Endothelial cell of umbilical vein (primary cell): ENCODE data around the gene ERCC2. TPM values are rescaled to one million over a fixed set of nuclear protein-coding genes. Genes with fewer than 3 reads are reported as not detected.
A peak's percentile ranks its signal among the peaks of the same experiment; 100 is the strongest.

ENCODE experiments used
- BruUV-seq: library from RNA; stranded (reverse); fragments of 400-500 nt; replicated peaks from 2 replicates; lab custom pipeline; 2021; lab: Mats Ljungman, UMichigan
- CTCF ChIA-PET: fragments of 300-600, 350-600 bp; sonication (Branson Sonifier 250); formaldehyde crosslinking; loops from one replicate; lab custom pipeline; 2021; ENCODE audit warnings: antibody characterized with exemption, inconsistent platforms; lab: Charles Lee
- POLR2A ChIA-PET: fragments of 300-600, 350-600 bp; sonication (Branson Sonifier 250); formaldehyde crosslinking; loops from one replicate; lab custom pipeline; 2021; ENCODE audit warnings: antibody characterized with exemption, inconsistent platforms; lab: Charles Lee
- DNase-seq: peaks from one replicate; pipeline ENCODE4 v3.0.0-alpha.2; 2011; ENCODE audit warnings: low read depth, low spot score
- FAIRE-seq: peaks from 2 replicates; lab custom pipeline; 2011; peaks lifted over from hg19 to GRCh38; lab: Jason Lieb, UNC
- H2AFZ ChIP-seq: 2 replicates; pipeline ENCODE4 v1.6.0; 2012; ENCODE audit warnings: low read depth, low read length, control low read depth, inconsistent platforms
- H3K27ac ChIP-seq: 2 replicates; pipeline ENCODE4 v1.5.1; 2011; ENCODE audit warnings: low read depth, mild to moderate bottlenecking, control low read depth, low read length, moderate library complexity; ENCODE audit not compliant: insufficient read depth
- H3K27me3 ChIP-seq, 2 experiments: 2 replicates each; pipeline versions ENCODE4 v1.6.0 to v1.6.1; 2011; ENCODE audit warnings: low read length in 2 of 2, mixed read lengths in 1 of 2; ENCODE audit not compliant: control insufficient read depth in 2 of 2, insufficient read depth in 2 of 2
- H3K36me3 ChIP-seq, 2 experiments: 2 replicates in 1 of 2; 3 replicates in 1 of 2; pipeline ENCODE4 v1.5.1; 2011; ENCODE audit warnings: low read length in 2 of 2, mild to moderate bottlenecking in 1 of 2, moderate library complexity in 1 of 2; ENCODE audit not compliant: control insufficient read depth in 2 of 2, insufficient read depth in 2 of 2; ENCODE audit errors: extremely low read depth in 1 of 2
- H3K4me1 ChIP-seq: 3 replicates; pipeline ENCODE4 v1.5.1; 2011; ENCODE audit warnings: mild to moderate bottlenecking, low read length; ENCODE audit not compliant: control insufficient read depth, insufficient read depth; ENCODE audit errors: extremely low read depth
- H3K4me2 ChIP-seq: 2 replicates; pipeline ENCODE4 v1.6.1; 2011; ENCODE audit warnings: low read length, control low read depth, mixed read lengths; ENCODE audit not compliant: insufficient read depth
- H3K4me3 ChIP-seq, 3 experiments: fragments of 200-600 bp in 1 of 3; sonication (generic), shearing (Covaris generic) in 1 of 3; replicated peaks in 1 of 3; 2 replicates each; pipeline ENCODE4 v1.5.1; 2011 to 2016; ENCODE audit warnings: control low read depth in 3 of 3, low read length in 3 of 3, mild to moderate bottlenecking in 2 of 3, inconsistent platforms in 1 of 3, low read depth in 1 of 3, moderate library complexity in 1 of 3; ENCODE audit not compliant: insufficient read depth in 1 of 3
- H3K79me2 ChIP-seq: 2 replicates; pipeline ENCODE4 v1.6.0; 2012; ENCODE audit warnings: low read length, inconsistent platforms; ENCODE audit not compliant: control insufficient read depth, insufficient read depth
- H3K9ac ChIP-seq: replicated peaks from 2 replicates; pipeline ENCODE3; 2011; ENCODE audit warnings: low read length, control low read depth; ENCODE audit not compliant: insufficient read depth; ENCODE audit errors: extremely low read depth
- H3K9me1 ChIP-seq: replicated peaks from 3 replicates; pipeline ENCODE4 v1.6.0; 2011; ENCODE audit warnings: mild to moderate bottlenecking, low read length; ENCODE audit not compliant: control insufficient read depth, insufficient read depth; ENCODE audit errors: extremely low read depth
- H3K9me3 ChIP-seq: replicated peaks from 2 replicates; pipeline ENCODE4 v1.5.1; 2012; ENCODE audit warnings: low read length, inconsistent platforms; ENCODE audit not compliant: control insufficient read depth, insufficient read depth
- H4K20me1 ChIP-seq: replicated peaks from 2 replicates; pipeline ENCODE3; 2011; ENCODE audit warnings: mild to moderate bottlenecking, low read length; ENCODE audit not compliant: control insufficient read depth, insufficient read depth; ENCODE audit errors: extremely low read depth
- EZH2 ChIP-seq: IDR thresholded peaks from 2 replicates; pipeline ENCODE4 v1.6.1; 2012; ENCODE audit warnings: borderline replicate concordance, low read depth, mild to moderate bottlenecking, moderate library complexity, low read length, inconsistent platforms; ENCODE audit not compliant: severe bottlenecking
- GATA2 ChIP-seq: IDR thresholded peaks from 2 replicates; pipeline ENCODE4 v1.7.0; 2011; ENCODE audit warnings: low read depth, mild to moderate bottlenecking, moderate library complexity, mixed read lengths, low read length; ENCODE audit not compliant: insufficient read length, insufficient read depth
- POLR2A ChIP-seq: IDR thresholded peaks from 2 replicates; pipeline ENCODE4 v1.6.1; 2012; ENCODE audit warnings: low read depth, mild to moderate bottlenecking, control low read depth, low read length
- POLR2AphosphoS5 ChIP-seq: IDR thresholded peaks from 2 replicates; pipeline ENCODE4 v1.6.1; 2012; ENCODE audit warnings: low read depth, mild to moderate bottlenecking, control low read depth, low read length, moderate library complexity; ENCODE audit not compliant: insufficient read depth
- dilution Hi-C: fragments of 300-500 bp; cut with MboI; formaldehyde crosslinking; loops from one replicate; pipeline ENCODE4 v1.15.0; 2019; ENCODE audit warnings: low sequenced_read_pairs; ENCODE audit not compliant: extremely low pct_ligation_motif_present
- intact Hi-C: fragments of 100-400 bp; cut with micrococcal nuclease; formaldehyde crosslinking; loops from one replicate; pipeline ENCODE4 v1.10.0; 2022
- polyA plus RNA-seq, 4 experiments: library from polyadenylated mRNA; depleted of rRNA in 3 of 4; stranded (reverse) in 3 of 4; unstranded in 1 of 4; fragments of >200 nt; gene quantifications; 2 replicates each; pipeline versions ENCODE4 v1.2.1 to v1.2.3, GENCODE V29; 2011 to 2012; ENCODE audit warnings: missing spikeins in 1 of 4
- total RNA-seq: library from RNA; stranded (reverse); gene quantifications from 2 replicates; pipeline ENCODE4 v1.2.3, GENCODE V29; 2021
- TF ChIP-seq, protein P1 (sequence below), 2 donors: IDR thresholded peaks; 1 replicate in 1 of 2; 2 replicates in 1 of 2; pipeline ENCODE4 v1.5.1; 2011; ENCODE audit warnings: low read length in 2 of 2, mild to moderate bottlenecking in 2 of 2, moderate library complexity in 2 of 2, control low read depth in 1 of 2, inconsistent platforms in 1 of 2, low read depth in 1 of 2; ENCODE audit not compliant: insufficient read depth in 1 of 2; ENCODE audit errors: extremely low read depth in 1 of 2

ERCC2 gene
- total and polyA plus RNA-seq, 2 donors (not counting 3 experiments of a cell fraction or from before 2014, with no cell fraction given) = 59.9 to 61.8 TPM

- Histone ChIP-seq H3K79me2 (peaks cover 5% of the 10 kb centered on the region), H3K9ac (no peak overlapping the region), H3K4me3 (no peak overlapping the region), H3K27me3 (no peaks in the 10 kb centered on the region), H3K9me1 (no peaks in the 10 kb centered on the region), H3K4me2 (no peak overlapping the region), H2AFZ (no peak overlapping the region), H3K27ac (no peak overlapping the region), H4K20me1 (no peaks in the 10 kb centered on the region), H3K9me3 (no peaks in the 10 kb centered on the region), H3K4me1 (peaks cover 3% of the 10 kb centered on the region), H3K36me3 (peaks cover 5 to 10% of the 10 kb centered on the region in 2 experiments)
- DNase-seq (no peak), FAIRE-seq (no peak)
- ChIA-PET POLR2A (no interaction called here), CTCF (interaction anchor here (1.3 to 2.6 kb wide), 2 partner anchors 8 to 83 kb away, joined by 3 to 9 read pairs; no protein-coding TSS in a partner anchor)
- dilution Hi-C loops = no loop called here
- TF ChIP-seq GATA2 = no peak
- TSS peak; percentile 32 for BruUV-seq
- intact Hi-C loops = no loop called here
Measured at GRCh38 chr19:45395821-45396617, 25.6 kb upstream of the ERCC2 start.

DNA sequence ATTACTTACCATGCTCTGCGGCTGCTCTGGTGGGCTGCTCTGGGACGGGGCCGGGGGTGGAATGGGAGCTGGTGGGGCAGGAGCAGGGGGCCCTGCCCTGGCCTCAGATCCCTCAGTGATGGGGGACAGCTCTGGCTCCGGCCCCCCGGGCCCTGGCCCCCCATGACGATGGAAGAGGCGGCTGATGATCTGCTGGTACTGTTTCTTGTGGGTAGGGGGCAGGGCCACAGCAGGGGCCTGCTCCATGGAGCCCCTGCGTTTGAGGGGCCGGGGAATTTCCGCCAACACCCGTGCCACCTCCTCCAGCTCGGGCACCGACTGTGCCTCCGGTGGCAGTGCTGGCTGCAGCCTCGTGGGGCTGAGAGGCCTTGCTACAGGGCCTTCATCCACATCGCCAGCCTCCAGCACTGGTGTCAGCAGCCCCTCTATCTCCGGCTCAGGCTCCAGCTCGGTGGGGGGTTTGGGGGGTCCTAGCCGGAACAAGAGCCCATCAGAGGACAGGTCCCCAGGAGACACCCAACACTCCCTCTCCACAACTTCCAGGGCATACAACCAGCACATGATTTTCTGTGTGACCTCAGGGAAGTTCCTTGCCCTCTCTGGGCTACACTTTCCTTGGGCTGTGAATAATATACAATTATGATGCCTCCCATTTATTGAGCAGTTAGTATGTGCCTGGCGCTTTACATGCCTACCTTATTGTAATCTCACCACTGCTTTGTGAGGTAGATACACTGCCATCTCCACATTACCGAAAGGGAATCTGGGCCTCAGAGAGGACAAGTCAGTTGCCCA is 21.7 kb upstream of the ERCC2 start:
- Histone ChIP-seq H3K9me1 (no peaks in the 10 kb centered on the region), H3K9ac (no peak overlapping the region), H3K27ac (no peak overlapping the region), H3K9me3 (no peaks in the 10 kb centered on the region), H3K4me3 (no peak overlapping the region), H4K20me1 (no peaks in the 10 kb centered on the region), H3K79me2 (no peaks in the 10 kb centered on the region), H3K4me1 (no peaks in the 10 kb centered on the region), H2AFZ (no peak overlapping the region), H3K4me2 (no peak overlapping the region), H3K36me3 (peaks cover 5 to 9% of the 10 kb centered on the region in 2 experiments), H3K27me3 (no peaks in the 10 kb centered on the region)
- no peak for DNase-seq
- POLR2A ChIA-PET = no interaction called here
- no TSS peak for BruUV-seq
- dilution Hi-C loops (no loop called here), intact Hi-C loops (no loop called here)
- CTCF ChIA-PET = interaction anchor here (2.1 kb wide), 1 partner anchor 10 kb away, joined by 4 read pairs; no protein-coding TSS in a partner anchor
- TF ChIP-seq POLR2A (no peak), POLR2AphosphoS5 (peak; percentile 24), EZH2 (no peak)
- TF ChIP-seq, protein P1, sequence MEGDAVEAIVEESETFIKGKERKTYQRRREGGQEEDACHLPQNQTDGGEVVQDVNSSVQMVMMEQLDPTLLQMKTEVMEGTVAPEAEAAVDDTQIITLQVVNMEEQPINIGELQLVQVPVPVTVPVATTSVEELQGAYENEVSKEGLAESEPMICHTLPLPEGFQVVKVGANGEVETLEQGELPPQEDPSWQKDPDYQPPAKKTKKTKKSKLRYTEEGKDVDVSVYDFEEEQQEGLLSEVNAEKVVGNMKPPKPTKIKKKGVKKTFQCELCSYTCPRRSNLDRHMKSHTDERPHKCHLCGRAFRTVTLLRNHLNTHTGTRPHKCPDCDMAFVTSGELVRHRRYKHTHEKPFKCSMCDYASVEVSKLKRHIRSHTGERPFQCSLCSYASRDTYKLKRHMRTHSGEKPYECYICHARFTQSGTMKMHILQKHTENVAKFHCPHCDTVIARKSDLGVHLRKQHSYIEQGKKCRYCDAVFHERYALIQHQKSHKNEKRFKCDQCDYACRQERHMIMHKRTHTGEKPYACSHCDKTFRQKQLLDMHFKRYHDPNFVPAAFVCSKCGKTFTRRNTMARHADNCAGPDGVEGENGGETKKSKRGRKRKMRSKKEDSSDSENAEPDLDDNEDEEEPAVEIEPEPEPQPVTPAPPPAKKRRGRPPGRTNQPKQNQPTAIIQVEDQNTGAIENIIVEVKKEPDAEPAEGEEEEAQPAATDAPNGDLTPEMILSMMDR (IDR thresholded peaks at IDR 0.05; ENCODE audit: extremely low read depth in 1 of 2, insufficient read depth in 1 of 2, low read depth in 1 of 2, low read length in 2 of 2) = no peak
- FAIRE-seq = no peak
